Keratinocyte (primary cell): Measurements from ENCODE around the gene TMEM100. TPM values are rescaled to one million over a fixed set of nuclear protein-coding genes. Genes with fewer than 3 reads are reported as not detected.

Experiments
- DNase-seq: peaks from one replicate; pipeline ENCODE4 v3.0.0-alpha.2; 2011; ENCODE audit warnings: low read depth, missing footprints, low spot score
- FAIRE-seq: peaks from 2 replicates; lab custom pipeline; 2011; peaks lifted over from hg19 to GRCh38; lab: Jason Lieb, UNC
- H2AFZ ChIP-seq: 2 replicates; pipeline ENCODE4 v1.6.0; 2012; ENCODE audit warnings: low read length, control low read depth, inconsistent platforms; ENCODE audit not compliant: control insufficient read depth
- H3K27ac ChIP-seq: 2 replicates; pipeline ENCODE4 v1.5.1; 2011; ENCODE audit warnings: low read length; ENCODE audit not compliant: control insufficient read depth, insufficient read depth
- H3K27me3 ChIP-seq: 3 replicates; pipeline ENCODE4 v1.6.0; 2011; ENCODE audit warnings: low read length; ENCODE audit not compliant: control insufficient read depth, insufficient read depth; ENCODE audit errors: extremely low read depth
- H3K36me3 ChIP-seq, 2 experiments: 2 replicates in 1 of 2; 3 replicates in 1 of 2; pipeline ENCODE4 v1.5.1; 2011; ENCODE audit warnings: low read length in 2 of 2, mild to moderate bottlenecking in 1 of 2; ENCODE audit not compliant: control insufficient read depth in 2 of 2, insufficient read depth in 2 of 2; ENCODE audit errors: extremely low read depth in 1 of 2
- H3K4me1 ChIP-seq: 3 replicates; pipeline ENCODE4 v1.5.1; 2011; ENCODE audit warnings: low read length; ENCODE audit not compliant: control insufficient read depth, insufficient read depth; ENCODE audit errors: extremely low read depth
- H3K4me2 ChIP-seq: 3 replicates; pipeline ENCODE4 v1.6.0; 2011; ENCODE audit warnings: low read depth, low read length; ENCODE audit not compliant: control insufficient read depth, insufficient read depth; ENCODE audit errors: extremely low read depth
- H3K4me3 ChIP-seq, 3 experiments: fragments of 200-600 bp in 1 of 3; sonication (generic) in 1 of 3; 2 replicates in 2 of 3; 3 replicates in 1 of 3; pipeline ENCODE4 v1.5.1; 2011 to 2016; ENCODE audit warnings: low read length in 3 of 3, mild to moderate bottlenecking in 3 of 3, control low read depth in 2 of 3, inconsistent platforms in 1 of 3, low read depth in 1 of 3, mixed read lengths in 1 of 3, mixed run types in 1 of 3, moderate library complexity in 1 of 3; ENCODE audit not compliant: control insufficient read depth in 2 of 3, insufficient read depth in 2 of 3; ENCODE audit errors: extremely low read depth in 1 of 3
- H3K79me2 ChIP-seq: 2 replicates; pipeline ENCODE4 v1.6.0; 2012; ENCODE audit warnings: low read length; ENCODE audit not compliant: control insufficient read depth, insufficient read depth
- H3K9ac ChIP-seq: 3 replicates; pipeline ENCODE4 v1.6.0; 2011; ENCODE audit warnings: low read length; ENCODE audit not compliant: control insufficient read depth, insufficient read depth; ENCODE audit errors: extremely low read depth
- H3K9me1 ChIP-seq: 3 replicates; pipeline ENCODE4 v1.6.0; 2011; ENCODE audit warnings: low read length; ENCODE audit not compliant: control insufficient read depth, insufficient read depth; ENCODE audit errors: extremely low read depth
- H3K9me3 ChIP-seq: 2 replicates; pipeline ENCODE4 v1.5.1; 2012; ENCODE audit warnings: low read depth, low read length; ENCODE audit not compliant: control insufficient read depth
- H4K20me1 ChIP-seq: 3 replicates; pipeline ENCODE4 v1.6.0; 2011; ENCODE audit warnings: low read length; ENCODE audit not compliant: control insufficient read depth, insufficient read depth; ENCODE audit errors: extremely low read depth
- CTCF ChIP-seq, 3 experiments: IDR thresholded peaks in 1 of 3; conservative IDR thresholded peaks in 1 of 3; optimal IDR thresholded peaks in 1 of 3; 2 replicates in 2 of 3; 3 replicates in 1 of 3; pipeline versions ENCODE3 to v1.5.1; 2011; ENCODE audit warnings: low read length in 3 of 3, mild to moderate bottlenecking in 3 of 3, moderate library complexity in 2 of 3, control low read depth in 1 of 3, inconsistent platforms in 1 of 3; ENCODE audit not compliant: insufficient read depth in 2 of 3; ENCODE audit errors: extremely low read depth in 1 of 3
- EZH2 ChIP-seq: IDR thresholded peaks from one replicate; pipeline ENCODE4 v1.6.1; 2012; ENCODE audit warnings: inconsistent platforms, mild to moderate bottlenecking, low read length, moderate library complexity
- dilution Hi-C: fragments of 300-500 bp; cut with MboI; formaldehyde crosslinking; loops from one replicate; pipeline ENCODE4 v1.7.0; 2020; ENCODE audit warnings: low sequenced_read_pairs; ENCODE audit not compliant: extremely low pct_ligation_motif_present
- polyA plus RNA-seq, 5 experiments: library from polyadenylated mRNA; depleted of rRNA in 3 of 5; stranded (reverse) in 3 of 5; stranded (forward) in 1 of 5; unstranded in 1 of 5; fragments of >200 nt; gene quantifications; 1 replicate in 1 of 5; 2 replicates in 3 of 5; 3 replicates in 1 of 5; pipeline versions ENCODE4 v1.2.1 to v1.2.3, GENCODE V29; 2011 to 2012; ENCODE audit warnings: missing spikeins in 2 of 5, low read depth in 1 of 5, low replicate concordance in 1 of 5

Gene TMEM100
- polyA plus RNA-seq, 1 donor (not counting 4 experiments of a cell fraction or from before 2014, with no cell fraction given) = 0.18 TPM

GRCh38 chr17:55676274-55676673, 46.4 kb downstream of the TMEM100 start:
- H3K9ac ChIP-seq = no peak overlapping the region
- H3K9me3 ChIP-seq = no peaks in the 10 kb centered on the region
- no peak overlapping the region for H3K4me2 ChIP-seq
- H3K4me3 ChIP-seq = no peak overlapping the region
- no peaks in the 10 kb centered on the region for H3K4me1 ChIP-seq
- no peaks in the 10 kb centered on the region for H3K9me1 ChIP-seq
- no peaks in the 10 kb centered on the region for H3K36me3 ChIP-seq
- no peak overlapping the region for H2AFZ ChIP-seq
- DNase-seq (no peak), FAIRE-seq (no peak)
- no peaks in the 10 kb centered on the region for H4K20me1 ChIP-seq
- dilution Hi-C loops = no loop called here
- TF ChIP-seq CTCF (optimal IDR thresholded peaks at IDR 0.05 in 1 of 3, IDR thresholded peaks at IDR 0.05 in 1 of 3, conservative IDR thresholded peaks at IDR 0.05 in 1 of 3; ENCODE audit: extremely low read depth in 1 of 3, insufficient read depth in 2 of 3, low read length in 3 of 3) = no peak
- H3K27me3 ChIP-seq = no peaks in the 10 kb centered on the region
- no peak overlapping the region for H3K27ac ChIP-seq
- no peaks in the 10 kb centered on the region for H3K79me2 ChIP-seq

- FAIRE-seq (no peak), DNase-seq (no peak)
- no peak overlapping the region for H2AFZ ChIP-seq
- H4K20me1 ChIP-seq = no peaks in the 10 kb centered on the region
- dilution Hi-C loops = no loop called here
- H3K27me3 ChIP-seq = no peaks in the 10 kb centered on the region
- H3K9ac ChIP-seq = no peak overlapping the region
- TF ChIP-seq CTCF (optimal IDR thresholded peaks at IDR 0.05 in 1 of 3, IDR thresholded peaks at IDR 0.05 in 1 of 3, conservative IDR thresholded peaks at IDR 0.05 in 1 of 3; ENCODE audit: extremely low read depth in 1 of 3, insufficient read depth in 2 of 3, low read length in 3 of 3) (no peak), EZH2 (no peak)
- no peaks in the 10 kb centered on the region for H3K9me3 ChIP-seq
- H3K36me3 ChIP-seq = no peaks in the 10 kb centered on the region
- H3K27ac ChIP-seq = no peak overlapping the region
- H3K9me1 ChIP-seq = no peaks in the 10 kb centered on the region
- no peaks in the 10 kb centered on the region for H3K79me2 ChIP-seq
- no peaks in the 10 kb centered on the region for H3K4me1 ChIP-seq
- no peak overlapping the region for H3K4me3 ChIP-seq
- no peak overlapping the region for H3K4me2 ChIP-seq
Measured at GRCh38 chr17:55673743-55674506, 48.7 kb downstream of the TMEM100 start.
